ENCODE data around the gene RBPMS2.
"Not testable (repeated sequence)": the region's sequence is repeated elsewhere in the genome, so short reads cannot be mapped to it uniquely, and the experiment has no call there.

The RBPMS2 gene

GRCh38 chr15:64751464-64751863 lies 23.9 kb downstream of the RBPMS2 start:
- DNase-seq, result no peak

- no peak for DNase-seq
Observed at GRCh38 chr15:64749999-64750657, 25.3 kb downstream of the RBPMS2 start.

DNA sequence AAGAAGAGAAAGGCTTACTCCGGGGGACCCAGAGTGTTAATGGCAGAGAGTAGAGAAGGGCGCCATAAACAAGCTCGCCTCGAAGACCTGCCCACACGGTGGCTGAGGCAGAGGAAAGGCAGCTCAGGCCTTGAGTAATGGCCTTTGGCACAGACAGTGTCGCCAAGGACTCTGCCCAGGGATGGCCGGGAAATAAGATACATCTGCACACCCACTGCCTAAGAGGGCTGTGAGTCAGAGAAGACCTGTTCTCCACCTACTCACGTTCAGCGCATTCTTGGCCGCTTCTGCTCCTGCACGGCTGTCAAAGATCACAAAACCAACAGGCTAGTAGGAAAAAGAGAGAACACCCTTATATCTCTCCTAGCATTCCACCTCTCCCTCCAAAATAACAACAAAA lies 26.2 kb downstream of the RBPMS2 start:
- no peak for DNase-seq

DNA sequence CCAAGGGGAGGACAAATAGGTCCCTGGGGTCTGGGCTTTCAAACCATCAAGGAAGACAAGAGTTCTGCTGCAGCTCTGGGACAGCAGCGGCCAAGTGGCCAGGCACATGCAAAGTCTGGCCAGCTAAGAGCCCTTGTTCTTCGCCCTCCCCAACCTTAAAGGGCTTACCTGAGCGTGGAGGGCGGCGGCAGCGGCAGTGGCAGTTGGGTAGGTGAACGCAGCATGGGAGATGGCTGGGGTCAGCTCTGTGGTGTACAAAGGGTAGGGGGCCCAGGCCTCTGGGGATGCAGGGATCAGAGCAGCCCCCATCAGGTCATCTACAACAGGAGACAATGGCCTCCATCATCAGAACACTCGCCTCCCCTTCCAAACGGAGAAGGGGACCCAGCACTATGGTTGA lies 27.1 kb downstream of the RBPMS2 start:
- DNase-seq, result no peak

DNA sequence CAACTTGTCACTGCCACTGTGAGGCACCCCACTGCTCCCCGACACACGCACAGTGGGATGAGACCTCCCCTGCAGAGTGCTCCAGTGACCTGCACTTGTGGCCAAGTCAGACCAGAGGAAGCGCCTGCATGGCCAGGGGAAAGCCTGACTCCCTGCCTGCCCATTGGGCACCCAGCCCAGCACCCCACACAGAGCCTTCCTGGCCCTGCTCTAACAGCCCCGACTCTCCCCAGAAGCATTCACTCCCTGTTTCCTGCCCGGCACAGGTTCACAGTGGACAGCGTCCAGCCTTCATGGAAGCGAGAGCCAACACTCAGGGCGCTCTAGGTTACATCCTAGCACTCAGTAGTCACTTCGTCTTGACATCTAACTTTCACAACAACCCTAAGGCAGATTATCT lies 27.8 kb downstream of the RBPMS2 start:
- no peak for DNase-seq

GRCh38 chr15:64746921-64747320 lies 28.5 kb downstream of the RBPMS2 start:
- no peak for DNase-seq

GRCh38 chr15:64746356-64746755 lies 29.0 kb downstream of the RBPMS2 start:
- DNase-seq, result no peak

DNA sequence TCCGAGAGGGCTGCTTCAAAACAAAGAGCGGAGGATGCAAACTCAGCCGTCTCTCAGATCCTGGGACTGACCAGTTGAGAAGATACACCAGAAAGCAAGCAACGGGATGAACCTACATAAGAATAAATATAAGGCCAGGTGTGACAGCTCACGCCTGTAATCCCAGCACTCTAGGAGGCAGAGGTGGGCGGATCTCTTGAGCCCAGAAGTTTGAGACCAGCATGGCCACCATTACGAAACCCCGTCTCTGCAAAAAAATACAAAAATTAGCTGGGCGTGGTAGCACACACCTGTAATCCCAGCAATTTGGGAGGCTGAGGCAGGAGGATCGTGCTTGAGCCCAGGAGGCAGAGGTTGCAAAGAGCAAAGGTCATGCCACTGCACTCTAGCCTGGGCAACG lies 31.7 kb downstream of the RBPMS2 start:
- no peak for DNase-seq

DNA sequence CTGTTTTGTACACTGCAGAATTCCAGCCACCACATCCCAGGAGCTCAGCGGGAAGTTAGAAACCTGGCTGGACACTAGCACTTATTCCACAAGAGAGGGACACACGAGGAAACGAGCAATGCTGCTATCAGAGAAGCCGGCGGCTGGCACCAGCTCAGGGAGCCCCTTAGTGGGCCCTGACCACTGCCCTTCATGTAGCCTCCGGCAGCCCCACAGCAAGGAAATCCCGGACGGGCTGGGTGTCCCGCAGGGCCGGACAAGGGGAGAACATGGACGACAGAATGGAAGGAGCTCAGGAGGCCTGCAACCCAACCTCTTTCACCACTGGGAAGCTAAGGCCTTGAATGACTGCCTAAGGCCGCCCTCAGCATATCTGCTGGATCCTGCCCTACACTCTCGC lies 32.5 kb downstream of the RBPMS2 start:
- no peak for DNase-seq

DNA sequence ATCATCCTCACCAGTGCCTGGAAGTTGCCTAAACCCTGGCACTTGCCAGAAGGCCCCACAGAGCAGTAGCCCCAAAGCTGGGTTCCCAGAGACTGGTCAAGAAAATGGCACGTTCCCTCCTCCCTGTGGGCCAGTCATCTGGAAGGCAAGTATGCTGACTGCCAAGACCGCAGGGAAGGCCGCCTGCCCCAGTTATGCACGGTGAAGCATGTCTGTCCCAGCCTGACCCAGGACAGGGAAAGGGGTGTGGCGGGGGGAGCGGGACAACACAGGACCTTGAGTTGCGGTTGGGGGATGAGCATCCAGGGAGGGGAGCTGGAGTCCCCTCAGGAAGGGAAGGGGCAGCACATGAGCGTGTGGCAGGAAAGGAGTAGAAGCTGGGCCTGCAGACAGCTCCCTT lies 33.0 kb downstream of the RBPMS2 start:
- DNase-seq, result no peak

GRCh38 chr15:64741708-64742107 lies 33.7 kb downstream of the RBPMS2 start:
- DNase-seq, result not testable (repeated sequence)

DNA sequence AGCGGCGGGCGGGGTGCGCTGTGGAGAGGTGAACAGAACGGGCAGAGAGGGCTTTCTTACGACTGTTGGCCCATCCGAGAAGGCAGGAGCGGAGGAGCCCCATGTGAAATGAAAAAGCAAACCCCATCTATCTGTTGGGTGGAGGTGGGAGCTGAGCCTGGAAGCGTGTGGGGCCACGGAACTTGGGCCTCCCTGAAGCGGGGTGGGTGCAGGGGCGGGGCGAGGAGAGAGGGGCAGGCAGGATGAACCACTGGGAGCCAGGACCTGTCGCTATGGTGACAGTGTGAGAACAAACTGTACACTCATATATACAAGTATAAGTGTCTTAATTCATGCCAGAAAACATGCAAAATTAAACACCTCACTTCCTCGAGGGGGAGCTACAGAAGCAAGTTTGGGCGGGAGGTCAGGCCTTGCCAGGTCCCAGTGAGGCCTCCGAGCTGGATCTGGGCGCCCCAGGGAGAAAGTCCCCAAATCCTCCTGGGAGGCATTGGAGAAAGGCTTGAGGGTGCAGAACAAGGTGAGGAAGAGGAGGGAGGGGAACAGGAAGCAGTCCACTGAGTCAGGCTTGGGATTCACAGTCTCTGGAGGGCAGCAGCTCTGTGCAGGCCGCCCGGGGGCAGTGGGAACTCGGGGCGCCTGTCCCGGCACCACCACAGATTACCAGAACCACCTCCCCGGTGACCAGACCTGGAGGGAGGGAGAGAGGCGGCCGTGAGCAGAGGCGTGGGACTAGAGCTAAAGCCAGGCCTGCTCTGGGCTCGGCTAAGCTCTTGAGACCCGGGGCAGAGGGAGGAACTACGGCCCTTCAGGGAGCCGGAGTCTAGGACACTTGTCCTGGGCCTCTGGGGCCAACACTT lies 34.8 kb downstream of the RBPMS2 start:
- DNase-seq, result no peak

- DNase-seq, result no peak
Observed at GRCh38 chr15:64739577-64740143, 35.7 kb downstream of the RBPMS2 start.

- no peak for DNase-seq
Observed at GRCh38 chr15:64739156-64739555, 36.2 kb downstream of the RBPMS2 start.

DNA sequence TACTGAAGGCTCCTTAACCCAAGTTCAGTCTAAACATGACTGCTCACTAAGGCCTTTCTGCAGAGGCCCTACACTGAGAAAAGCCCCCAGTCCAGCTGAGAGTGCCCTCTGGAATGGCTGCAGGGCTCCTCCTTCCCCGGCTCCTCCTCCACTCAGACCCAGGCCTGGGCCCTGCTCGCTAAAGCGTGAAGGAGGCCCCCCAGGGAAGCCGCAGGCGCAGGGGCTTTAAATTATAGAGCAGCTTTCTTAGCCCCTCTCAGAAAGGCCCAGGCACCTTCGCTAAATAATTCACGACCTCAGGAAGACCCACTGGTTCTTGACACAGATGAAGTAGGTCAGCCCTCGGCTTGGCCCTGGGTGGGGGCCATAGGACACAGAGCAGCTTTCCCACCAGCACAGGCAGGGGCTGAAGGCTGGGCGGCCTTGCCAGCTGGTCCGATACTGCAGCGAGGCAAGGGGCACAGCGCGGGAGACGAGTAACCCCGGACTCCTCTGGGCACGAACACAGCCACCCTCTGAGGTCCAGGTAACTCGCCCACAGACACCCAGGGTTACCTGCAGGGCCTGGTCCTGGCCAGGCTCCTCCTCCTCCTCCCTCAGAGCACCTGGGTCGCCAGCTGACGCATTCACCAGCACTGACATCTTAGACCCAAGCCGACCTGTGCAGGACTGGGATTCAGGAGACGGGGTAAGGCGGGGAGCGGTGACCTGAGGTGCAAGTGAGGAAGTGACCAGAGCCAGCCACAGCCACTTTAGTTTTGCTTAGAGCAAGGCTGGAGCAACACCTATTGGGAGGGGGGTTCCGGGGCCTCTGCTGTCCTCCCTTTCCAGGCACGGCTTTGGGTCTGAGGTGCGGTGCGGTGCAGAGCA lies 36.9 kb downstream of the RBPMS2 start:
- no peak for DNase-seq

DNA sequence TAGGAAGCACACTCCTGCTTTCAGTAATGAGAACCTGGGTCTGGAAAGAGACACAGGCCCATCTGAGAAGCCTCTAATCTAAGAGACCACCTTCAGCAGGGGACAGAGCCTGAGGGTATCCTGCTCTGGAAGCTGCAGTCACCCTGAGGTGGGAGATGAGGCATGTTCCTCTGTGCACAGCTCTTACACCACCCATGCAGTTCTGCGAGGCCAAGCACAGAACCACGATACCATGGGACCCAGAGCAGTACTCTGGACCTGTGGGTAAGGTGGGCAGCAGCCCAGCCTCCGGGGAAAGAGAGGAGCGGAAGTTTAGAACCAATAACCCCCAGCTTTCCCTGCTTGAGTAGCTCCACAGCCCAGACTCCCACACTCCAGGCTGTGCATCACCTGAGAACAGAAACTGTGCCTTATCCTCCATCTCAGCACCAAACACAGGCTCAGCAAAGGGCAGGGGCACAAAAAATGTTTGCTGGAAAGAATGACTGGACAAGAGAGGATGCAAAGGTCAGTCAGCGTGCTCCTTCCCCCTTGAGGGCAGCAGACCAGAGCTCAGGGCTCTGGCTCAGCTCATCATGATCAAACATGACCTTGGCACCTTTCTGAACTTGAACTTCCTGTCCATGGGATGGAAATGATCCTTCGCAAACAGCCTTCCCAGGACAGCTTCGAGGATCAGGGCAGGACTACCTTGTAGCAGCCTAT lies 43.1 kb downstream of the RBPMS2 start:
- DNase-seq, result no peak

DNA sequence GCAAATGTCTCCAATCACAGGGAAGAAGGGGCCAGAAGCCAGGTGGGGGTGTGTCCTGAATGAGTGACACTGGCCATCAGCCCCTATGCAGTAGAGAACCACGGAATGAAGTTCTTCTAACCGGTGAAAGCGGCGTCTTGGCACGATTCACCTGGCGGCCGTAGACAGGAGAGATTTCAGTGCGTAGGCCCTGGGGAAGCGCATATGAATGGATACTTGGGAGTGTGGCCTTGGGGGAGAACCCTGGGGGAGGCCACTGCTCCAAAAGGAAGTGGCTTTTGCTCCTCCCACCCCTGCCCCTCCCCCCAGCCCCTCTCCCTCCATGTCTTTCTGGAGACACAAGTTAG lies 43.6 kb downstream of the RBPMS2 start:
- no peak for DNase-seq

GRCh38 chr15:64731012-64731804 lies 44.2 kb downstream of the RBPMS2 start:
- DNase-seq, result peak; percentile 73

- no peak for DNase-seq
Observed at GRCh38 chr15:64730151-64730550, 45.2 kb downstream of the RBPMS2 start.

DNA sequence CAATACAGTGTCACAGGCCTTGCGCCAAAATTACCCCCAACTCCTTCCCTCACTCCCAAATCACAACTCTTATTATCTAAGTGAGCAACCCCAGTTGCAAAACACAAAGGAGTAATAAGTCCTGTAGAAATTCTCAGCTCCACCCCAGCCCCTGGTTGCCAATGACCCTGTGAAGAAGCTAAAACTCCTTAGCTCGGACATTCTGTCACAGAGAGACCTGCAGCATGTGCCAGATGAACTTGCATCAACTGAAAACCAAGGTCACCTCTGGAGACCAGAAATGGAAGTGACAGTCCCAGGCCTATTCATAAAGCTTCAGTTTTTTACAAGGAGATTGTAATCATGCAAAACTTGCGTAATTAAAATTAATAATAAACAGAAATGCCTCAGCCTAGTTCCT lies 55.2 kb downstream of the RBPMS2 start:
- DNase-seq, result no peak

GRCh38 chr15:64717735-64718495 lies 57.5 kb downstream of the RBPMS2 start:
- DNase-seq, result no peak
